CD4-positive, alpha-beta T cell treated with Interleukin-10 for 1 hour (primary cell): ENCODE data around the gene HDAC4.

Experiments used
- DNase-seq: peaks from one replicate; pipeline ENCODE4 v3.0.0-alpha.2; 2020

HDAC4 gene

DNA sequence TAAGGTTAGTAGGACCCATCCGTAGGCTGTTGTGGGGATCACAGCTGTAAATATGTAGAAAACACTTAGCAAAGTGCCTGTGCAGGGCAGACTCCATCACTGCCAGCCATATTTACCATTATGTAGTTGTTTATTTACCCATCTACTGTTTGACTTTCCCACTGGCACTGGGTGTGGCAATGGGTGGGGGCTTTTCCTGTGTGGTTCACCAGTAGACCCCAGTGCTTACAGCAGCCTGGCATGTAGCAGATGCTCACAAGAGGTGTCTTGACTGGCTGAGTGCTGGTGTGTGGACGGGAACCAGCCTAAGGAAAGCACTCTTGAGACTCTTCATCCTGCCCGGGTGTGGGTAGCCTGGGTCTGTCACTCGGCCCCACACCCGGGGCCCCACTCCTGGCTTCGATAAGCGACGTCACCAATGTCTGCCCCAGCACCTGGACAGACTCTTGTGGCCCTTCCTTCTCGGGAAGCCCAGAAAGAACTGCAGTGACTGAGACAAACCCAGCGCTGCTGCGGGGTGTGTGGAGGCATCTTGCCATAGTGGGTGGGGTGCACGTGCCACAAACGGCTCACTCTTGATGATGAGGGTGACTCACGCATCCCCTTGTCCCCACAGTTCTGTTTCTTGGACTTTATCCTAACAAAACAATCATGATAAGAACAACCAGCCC is 78.3 kb downstream of the HDAC4 start:
- peak; percentile 54 for DNase-seq

DNA sequence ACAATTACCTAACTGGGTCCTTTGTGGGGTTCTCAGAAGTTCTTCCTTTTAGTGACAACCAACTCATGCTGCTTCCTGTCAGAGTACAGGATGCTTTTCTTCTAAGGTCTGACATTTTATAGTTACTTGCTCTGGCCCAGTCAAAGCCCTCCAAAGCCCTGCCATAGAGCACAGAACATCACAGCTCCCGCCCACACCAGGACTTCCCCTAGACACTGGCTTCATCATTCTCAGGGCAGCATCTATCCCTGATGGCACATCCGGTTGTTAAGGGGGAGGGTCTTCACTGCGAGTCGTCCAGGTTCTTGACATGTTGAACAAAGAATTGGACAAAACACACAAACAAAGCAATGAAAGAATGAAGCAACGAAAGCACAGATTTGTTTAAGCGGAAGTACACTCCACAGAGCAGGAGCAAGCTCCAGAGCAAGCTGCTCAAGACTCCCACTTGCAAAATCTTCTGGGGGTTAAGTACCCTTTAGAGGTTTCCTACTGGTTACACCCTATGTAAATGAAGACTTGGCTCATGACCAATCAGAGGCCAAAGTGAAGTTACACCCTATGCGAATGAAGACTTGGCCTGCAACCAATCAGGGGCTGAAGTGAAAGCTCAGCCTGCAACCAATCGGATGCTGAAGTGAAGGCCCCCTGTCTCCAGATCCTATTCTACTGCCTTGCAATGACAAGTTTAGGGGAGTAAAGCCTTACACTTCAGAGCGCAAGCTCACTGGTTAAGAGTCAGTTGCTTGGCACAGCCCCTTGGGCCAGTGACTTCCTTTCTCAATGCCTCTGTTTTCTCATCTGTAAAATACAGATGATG is 79.0 kb downstream of the HDAC4 start:
- peak; percentile 72 for DNase-seq

DNA sequence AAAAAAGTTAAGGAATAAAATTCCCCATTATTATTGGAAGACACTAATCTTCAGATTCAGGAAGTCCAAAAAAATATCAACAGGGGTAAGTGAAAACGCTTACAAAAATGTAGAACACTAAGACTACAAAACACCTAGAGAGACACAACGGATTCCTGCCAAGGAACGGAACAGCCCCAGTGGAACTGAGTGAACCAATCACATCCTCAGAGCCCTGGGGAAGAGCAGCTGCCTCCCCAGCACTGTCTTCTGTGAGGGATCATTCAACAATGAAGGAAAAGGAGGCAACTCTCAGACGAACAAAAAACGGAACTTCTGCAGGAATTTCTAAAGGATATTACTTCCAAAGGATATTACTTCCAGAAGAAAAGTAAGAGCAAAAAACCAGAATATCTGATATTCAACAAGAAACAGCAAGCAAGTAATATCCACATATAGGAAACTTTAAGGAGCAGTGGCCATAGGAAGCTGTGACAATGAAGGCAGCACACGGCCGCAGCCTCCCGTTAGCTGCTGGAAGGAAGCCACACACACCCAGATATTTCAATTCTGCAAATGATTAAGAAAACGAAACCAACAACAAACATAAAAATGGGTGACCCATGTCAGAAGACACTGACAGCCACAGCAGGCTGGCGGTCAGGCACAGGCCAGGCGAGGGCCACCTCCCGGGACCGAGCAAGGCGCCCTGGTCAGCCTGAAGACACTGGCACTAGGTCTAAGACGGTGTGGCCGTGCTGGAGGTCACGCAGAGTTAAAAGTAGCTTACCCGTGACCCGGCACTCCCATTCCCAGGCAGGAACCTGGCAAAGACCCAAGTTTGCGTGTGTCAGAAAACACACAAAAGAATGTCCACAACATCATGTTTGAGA is 81.8 kb downstream of the HDAC4 start:
- peak; percentile 25 for DNase-seq

DNA sequence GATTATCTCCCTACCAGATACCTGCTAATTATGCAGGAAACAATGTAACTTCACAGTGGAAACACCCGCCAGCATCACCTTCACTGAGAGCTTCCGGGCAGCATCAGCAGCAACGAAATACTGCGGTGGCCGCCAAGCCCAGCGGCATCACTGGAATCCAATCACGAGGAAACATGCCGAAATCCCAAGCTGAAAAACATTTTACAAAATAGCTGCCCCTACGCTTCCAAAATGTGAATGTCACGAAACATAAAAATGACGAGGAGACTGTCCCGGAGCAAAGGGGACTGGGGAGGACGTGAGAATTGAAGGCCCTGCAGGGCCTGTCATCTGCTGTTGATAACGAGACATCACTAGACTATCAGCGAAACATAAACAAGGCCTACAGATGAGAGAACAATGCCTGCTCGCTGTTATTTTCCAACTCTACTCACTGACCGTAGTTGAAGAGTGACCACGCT is 82.6 kb downstream of the HDAC4 start:
- no peak for DNase-seq

DNA sequence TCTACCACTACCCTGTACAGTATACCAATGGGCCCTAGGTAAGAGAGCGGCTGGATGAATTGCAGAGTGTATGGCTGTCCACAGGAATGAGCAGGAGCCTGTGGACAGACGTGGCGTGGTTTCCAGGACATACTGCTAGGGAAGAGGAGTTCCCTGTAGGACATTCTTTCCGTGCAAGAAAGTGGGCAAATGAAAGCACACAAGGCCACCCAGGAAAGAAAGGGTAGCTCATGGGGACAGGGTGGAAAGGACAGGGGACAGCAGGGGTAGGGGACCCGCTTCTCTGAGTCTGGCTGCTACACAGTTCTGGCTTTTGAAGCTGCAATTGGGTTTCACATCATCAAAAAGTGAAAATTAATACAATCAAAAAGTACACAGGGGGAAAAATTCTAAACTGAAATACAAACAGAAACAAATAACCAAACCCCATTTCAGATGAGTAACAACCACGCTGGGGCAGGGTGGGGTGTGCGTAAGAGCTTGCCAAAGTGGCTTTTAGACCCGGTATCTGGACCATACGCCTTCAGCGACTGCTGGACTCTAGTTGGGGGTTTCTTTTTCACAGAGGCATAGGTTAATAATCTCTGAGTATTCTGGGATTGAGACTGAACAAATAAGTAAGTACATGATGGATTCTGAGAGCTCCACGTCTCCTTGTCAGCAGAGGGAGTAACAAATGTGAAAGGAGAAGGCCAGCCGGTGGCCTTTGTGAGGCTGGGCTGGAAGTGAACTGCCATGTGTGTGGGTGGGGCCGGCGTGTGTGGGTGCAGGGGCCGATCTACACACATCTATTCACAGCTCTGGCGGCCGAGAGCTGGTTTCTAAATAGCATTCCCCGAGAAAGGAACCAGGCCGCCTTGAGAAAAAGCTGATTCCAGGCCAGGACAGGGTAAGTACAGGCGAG is 84.0 kb downstream of the HDAC4 start:
- DNase-seq = no peak

DNA sequence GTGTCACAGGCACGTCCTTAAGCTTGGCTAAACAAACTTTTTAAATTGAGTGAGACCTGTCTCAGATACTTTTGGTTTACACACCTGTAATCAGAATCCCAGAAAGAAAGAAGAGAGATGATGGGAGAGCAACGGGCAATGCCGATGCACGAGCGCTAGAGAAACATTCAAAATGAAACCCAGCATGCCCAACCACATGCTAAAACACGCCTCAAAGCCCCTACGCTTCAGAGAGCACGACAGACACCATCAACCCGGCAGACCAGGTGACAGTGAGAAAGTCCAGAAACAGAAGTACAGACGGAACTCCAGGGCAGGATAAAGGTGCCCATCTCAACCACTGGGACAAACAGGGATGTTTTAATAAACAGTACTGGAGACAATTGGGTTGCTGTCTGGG is 85.5 kb downstream of the HDAC4 start:
- DNase-seq = no peak

DNA sequence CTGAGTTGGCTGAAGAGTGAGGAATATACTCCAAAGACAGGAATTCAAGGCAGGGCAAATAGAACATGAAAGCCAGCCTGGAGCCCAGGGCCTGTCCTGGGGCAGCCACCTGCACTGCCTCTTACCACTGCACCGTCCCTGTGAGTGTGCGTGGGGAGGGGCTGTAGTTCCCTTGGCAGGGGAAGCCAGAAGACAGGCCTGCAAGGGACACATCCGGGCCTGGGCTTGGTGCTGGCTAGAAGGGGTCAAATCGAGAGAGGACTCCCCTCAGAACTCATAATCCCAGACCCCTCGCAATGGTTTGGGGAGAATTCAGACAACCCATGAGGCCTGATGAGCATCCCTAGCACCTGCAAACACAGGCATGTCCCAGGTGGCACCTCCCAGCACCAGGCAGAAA is 87.0 kb downstream of the HDAC4 start:
- no peak for DNase-seq

DNA sequence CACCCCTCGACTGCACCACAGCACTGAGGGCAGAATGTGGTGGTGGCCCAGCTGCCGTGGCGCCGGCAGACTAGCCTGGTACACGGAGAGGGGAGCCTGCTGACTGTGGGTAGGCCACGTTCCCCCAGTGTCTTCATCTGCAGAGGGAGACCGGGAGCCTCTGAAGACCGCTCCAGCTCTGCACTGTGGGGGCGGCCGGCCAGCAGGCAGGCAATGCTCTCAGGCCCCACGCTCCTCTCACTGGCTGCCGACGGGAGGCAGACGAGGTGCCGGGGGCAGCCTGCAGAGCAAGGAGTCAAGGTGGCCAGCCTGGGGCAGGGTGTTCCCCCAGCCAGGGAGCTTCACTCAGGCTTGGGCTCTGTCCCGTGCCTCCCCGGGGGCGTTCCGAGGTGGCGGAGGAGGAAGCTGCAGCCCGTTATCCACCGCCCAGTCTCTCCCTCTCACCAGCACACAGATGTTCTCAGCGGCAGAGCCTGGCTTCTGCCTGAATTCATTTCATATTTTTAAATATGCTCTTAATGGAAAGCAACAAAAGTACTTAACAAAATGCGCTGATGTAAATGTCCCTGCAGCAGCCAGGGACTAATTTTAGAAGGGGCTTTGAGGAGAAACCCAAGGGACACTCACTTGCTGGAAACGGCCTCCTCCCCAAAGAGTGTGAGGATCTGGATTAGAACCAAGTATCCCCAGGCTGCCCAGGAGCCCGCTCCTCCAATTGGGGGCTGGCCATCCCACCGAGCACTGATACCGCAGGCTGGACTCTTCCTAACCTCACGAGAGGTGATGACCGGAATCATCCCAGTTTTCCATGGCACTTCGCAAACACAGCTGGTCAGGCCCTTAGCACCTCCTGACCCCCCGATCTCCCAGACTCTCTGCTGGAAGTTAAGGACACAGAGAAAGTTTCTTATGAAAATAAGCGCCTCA is 87.8 kb downstream of the HDAC4 start:
- no peak for DNase-seq

DNA sequence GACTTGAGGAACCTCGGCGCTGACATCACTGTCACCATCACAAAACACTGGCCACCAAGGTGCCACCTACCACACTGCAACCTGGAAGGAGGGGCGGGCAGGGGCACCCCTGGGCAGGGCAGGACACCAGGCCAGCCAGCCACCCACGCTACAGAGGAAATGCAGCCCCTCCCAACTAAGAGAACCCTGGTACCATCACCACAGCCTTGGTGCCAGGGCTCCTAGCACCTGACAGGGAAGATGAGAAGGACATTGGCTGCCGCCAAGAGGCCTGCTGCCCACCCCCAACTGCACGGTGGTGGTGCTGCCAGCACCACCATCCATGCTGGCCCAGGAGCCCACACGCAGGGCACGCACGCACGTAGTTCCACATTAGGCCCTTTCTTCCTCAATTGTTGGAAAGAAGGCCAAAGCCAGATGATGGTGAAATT is 88.7 kb downstream of the HDAC4 start:
- no peak for DNase-seq

DNA sequence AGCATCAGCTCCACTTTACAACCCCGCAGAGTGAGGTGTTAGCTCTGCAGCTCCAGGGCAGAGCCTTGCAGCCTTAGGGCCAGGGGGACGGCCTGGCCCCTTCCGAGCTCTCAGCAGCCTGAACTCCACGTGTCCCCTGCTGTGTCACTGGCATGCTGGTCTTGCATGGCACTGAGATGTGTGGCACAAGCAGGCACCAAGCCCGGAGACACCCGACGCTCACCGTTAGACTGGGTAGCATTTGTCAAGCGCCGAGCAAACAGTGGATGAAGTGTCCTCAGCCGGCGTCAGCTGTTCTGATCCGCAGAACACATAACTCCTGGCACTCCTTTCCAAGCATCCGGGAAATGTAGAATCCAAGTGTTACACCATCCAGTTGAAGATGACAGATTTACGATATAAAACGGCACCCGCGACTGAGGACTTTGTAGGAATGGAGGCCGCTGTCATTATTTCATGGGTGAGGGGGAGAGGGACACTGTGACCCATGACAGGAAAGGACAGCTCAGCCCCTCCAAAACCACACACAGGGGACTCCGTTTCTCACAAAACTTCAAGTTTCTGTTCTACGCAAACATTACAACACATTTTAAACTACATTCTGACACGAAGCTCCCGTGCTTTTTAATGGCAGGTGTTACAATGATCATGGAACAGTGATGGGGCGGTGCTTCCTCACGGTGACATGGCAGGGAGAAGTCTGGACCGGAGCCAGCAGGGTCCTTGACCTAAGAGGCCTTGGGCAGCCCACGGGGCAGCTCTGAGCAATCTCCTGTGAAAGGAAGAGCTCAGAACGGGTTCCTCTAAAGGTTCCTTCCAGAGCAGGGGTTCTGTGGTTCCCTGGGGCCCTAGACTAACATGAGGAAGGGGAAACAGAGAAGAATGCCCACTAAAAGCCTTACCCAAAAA is 89.4 kb downstream of the HDAC4 start:
- no peak for DNase-seq

DNA sequence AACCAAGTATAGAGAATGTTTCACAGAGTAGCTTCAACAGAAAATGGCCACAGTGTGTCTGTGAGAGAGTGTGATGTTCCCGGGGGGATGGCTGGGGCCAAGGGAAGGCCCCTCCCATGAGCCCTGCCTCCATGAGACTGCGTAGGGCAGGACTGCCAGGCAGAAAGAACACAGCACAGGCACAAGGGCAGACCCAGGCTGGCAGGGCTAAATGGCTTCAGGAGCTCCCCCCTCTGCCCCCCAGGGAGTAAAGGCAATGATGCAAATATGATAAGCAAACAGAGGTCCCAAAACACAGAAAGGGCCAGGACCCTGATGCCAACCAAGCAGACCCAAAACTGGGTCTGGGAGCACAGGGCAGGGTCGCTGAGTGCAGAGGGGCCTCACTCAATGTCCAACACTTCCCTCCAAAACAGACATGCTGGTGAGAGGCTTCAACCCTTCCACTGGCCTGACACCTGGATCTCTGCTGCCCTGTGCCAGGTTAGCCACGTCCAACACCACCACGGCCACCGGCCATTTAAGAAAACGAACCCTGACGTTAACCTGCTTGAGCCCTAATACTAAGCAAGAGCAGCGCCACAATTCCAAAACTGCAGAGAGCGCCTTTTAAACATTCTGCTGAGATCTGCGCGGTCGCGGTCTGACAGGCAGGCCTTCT is 90.3 kb downstream of the HDAC4 start:
- DNase-seq = no peak

DNA sequence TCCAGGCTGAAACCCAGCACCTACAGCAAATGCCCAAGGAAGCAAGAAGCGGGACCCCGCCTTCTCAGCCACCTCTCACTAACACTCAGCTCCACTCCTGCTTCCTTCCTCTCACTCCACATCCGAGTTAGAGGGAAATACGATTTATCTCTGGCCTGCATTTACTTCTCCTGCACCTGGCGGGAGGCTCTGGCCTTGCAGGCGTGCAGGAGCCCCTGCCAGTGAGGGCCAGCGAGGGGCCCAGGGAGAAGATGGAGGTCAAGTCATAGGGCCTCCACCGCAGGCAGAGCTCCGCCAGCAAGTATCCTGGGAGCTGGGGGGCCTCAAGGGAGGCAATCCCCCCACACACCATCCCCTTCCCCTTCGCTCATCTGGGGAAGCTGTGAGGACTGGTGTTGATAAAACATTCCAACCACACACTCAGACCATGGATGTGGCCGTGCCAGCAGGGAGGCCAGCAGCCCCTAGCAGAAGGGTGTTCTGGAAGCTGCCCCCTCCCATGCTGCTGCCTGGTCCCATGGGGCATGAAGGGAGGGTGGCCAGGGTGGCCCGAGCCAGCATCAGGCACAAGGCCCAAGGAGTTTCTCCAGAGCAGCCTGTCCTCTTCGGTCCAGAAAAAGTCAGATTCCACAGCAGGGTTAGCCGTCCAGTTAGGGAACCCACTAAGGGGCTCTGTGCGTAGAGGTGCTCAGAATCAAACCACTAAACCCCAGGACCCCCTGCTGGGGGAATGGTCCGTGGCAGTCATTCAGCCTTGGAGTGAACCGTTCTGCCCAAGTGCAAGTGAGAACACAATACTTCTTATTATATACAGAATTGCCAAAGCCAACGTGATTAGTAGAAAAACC is 91.2 kb downstream of the HDAC4 start:
- DNase-seq = no peak

DNA sequence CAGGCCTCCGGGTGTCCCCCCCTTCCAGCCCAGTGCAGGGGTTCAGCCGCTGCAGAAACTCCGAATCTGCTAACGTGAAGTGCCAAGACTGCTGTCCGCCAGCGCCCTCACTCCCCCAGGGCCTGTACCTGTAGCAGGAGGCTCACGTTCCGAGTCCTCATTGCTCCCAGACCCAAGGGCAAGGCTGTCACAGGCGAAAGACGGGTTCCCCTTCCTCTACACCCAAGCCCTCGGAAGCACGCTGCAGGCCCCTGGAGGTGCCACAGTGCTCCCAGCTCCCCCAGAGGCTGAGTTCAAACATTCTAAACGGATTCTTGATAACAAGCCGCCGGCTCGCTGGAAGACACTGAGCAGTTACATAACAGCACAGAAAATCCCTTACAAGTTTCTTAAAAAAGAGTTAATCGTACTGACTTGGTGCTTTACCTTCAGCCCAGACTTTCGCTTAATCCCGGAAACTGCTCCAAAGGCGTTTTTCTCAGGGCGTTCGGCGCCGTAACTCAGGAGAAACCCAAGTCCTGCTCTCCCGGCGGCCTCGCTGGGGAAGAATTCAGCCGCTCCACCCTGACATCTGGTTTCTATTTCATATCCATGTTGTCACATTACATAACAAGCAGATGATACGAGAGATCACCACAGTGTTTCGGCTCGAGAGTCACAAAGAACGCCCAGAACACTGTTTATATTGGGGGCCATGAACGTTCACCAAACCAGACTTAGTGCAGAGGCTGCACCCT is 92.0 kb downstream of the HDAC4 start:
- no peak for DNase-seq

DNA sequence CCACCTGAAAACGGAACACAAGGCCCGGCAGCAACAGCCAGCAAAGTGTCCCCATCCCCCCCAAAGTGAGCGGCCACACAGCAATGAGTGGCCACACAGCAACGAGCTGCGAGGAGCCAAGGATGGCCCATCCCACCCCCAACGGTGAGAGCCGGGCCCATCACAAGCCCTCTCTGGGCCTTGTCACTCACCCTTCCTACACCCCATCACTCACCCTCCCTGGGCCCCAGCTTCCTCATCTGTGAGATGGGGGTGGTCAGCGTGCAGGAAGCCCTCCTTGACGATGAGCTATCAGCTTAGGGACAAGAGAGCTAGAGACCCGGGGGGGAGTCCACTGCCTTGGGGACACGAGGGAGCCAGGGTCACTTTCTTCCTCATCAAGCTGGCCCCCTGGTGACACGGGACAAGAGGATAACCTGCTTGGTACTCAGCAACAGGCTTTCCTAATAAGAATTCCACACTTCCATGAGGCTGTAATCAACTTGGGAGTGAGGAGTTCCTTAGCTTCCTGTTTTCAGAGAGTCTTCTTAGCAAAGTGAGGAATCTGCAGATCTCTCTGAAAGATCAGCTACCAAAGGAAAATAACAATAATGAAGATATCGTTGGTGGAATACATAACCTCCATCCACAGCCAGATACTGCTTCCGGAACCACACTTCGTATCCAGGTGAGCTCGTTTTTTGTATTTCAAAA is 92.8 kb downstream of the HDAC4 start:
- no peak for DNase-seq

DNA sequence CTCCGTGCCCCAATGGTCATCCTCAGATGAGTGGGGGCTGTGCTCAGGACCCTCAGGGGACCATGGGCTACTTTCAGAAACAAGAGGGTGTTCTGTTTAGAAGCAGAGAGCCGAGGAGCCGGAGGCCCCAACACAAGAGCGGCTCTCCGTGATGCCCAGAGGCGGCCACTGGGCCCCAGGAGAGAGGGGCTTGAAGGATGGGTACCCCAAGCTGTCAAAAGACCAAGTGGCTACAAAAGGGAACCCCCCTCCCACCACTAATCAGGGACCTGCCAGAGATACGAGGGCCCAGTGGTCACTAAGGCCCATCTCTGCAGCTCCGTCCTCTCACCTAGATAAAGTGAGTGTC is 93.6 kb downstream of the HDAC4 start:
- DNase-seq = no peak

DNA sequence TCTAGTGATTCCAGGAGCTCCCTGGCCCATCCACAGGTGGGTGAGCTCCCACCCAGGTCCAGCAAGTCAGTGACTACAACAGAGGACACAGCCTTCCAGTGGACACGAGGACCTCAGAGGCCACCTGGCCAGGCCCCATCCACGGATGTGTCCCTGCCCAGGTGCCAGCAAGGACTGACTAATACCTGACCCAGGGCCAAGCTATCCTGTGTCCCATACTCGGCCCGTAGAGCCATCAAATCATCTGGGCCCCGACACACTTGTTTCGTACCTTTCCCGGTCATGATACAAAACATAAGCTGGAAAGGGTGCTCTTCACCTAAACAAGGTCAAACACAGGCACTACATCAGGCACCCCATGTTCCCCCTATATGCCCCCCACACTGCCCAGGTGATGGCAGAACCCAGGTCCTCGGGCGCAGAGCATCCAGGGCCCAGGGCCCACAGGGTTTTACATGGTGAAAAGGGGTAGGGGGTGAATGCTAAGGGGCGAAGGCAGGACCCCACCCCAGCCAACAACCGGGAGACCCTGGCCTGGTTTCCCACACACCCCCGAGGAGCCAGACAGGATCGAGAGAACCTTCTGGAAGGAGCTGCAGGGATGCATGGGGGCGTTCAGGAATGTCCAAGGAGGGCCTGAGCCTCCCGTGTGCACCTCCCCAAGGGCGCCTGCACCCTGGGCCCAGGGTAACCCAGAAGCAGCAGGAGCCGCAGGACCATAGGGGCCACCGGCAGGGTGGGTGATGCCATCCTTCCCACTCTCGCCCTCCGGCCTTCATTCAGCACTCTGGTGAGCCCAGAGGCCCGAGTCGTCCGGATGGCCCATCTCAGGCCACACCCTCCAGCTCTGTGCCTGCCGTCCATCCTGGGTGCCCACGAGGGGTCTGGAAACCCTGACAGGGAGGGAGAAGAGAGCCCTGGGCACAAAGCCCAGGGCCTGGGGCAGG is 94.3 kb downstream of the HDAC4 start:
- no peak for DNase-seq
